GM19468 (cell line): ENCODE measurements around the gene AFF3.

ENCODE experiments used
- ATAC-seq: cut with Tn5 transposase; IDR thresholded peaks from one replicate; pipeline ENCODE4 v1.9.1; 2021; ENCODE audit warnings: mild to moderate bottlenecking, moderate library complexity, moderate number of reproducible peaks; ENCODE audit not compliant: unreplicated experiment; ENCODE audit errors: extremely low read depth

The AFF3 gene

DNA sequence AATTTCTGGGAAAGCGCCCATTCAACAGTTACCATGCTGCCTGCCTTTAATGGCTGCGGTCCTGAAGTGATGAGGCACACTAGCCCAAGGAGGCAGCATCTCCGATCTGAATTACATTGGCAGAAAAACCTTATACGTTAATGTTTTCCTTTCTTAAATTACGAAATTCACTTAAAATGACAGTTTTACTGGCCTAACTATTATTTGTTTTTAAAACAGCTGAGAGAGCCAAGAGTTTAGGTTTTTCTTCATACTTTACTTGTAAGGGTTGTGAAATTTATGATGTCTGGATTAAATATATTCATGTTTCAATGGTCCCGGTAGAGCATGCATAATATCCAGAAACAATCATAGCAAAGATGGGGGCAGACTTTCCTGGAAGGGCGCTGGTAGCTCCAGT, 537.4 kb downstream of the AFF3 start:
- ATAC-seq: no peak

DNA sequence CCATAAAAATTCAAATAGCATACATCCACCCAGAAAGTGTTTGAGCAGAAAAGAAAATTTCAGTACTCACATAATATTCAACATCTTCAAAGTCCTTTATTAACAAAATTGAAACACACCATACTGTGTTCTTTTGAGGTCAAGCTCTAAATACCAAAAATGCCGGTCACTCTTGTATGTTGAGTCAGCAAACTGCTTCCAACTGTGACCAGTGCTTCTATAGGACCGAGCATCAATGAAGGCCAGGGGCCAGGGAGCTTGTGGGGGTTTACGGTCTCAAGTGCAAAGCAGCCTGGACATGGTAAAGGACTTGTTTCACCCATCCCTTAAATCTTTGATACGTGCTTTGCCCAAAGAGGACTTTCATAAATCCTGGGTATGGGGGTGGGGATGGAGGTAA, 539.9 kb downstream of the AFF3 start:
- ATAC-seq: no peak

DNA sequence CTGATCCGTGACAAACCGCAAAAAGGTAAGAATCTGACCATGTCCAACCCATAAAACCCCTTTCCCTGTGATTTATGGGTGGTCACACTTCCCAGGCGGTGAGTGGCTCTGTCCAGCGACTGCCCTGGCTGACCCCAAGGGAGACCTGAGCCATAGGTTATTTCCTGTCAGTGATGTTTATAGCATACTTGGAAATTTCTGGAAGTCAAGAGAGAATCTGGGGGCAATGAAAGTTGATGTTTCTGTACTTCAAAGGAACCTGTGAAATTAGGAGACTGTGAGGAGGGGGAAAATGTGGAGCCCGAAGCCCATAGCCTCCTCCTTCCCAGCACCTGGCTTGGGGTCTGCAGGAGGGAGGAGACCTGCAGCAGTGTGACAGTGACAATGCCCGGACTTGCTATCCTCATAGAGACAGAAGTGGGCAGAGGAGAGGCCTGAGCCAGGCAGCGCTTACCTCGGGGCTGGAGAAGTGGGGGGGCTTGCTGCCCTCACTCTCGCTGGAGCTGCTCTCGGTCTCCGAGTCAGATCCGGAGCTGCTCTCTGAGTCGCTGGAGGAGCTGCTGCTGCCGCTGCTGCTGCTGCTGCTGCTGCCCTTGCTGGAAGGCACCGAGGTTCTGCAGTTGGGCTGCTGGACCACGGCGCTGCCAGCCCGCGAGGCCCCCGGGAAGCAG, 541.3 kb downstream of the AFF3 start:
- ATAC-seq: no peak

DNA sequence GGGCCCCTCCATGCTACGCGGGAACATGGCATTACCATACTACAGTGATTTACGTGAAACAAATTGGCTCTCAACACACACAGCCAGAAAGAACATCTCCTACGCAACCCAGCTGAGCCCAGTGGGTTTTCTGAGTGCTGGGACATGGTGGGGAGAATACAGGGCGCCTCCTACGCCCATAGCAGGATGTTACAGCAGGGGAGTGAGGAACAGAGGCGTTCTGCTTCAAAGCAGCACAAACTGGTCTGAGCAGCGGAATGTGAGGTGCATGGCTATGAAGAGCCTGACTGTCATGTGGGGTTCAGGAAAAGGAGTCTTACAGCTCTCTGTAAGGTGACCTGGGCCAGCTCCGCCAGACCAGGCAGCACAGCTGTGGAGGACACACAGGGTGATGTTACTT, 543.9 kb downstream of the AFF3 start:
- no peak for ATAC-seq

DNA sequence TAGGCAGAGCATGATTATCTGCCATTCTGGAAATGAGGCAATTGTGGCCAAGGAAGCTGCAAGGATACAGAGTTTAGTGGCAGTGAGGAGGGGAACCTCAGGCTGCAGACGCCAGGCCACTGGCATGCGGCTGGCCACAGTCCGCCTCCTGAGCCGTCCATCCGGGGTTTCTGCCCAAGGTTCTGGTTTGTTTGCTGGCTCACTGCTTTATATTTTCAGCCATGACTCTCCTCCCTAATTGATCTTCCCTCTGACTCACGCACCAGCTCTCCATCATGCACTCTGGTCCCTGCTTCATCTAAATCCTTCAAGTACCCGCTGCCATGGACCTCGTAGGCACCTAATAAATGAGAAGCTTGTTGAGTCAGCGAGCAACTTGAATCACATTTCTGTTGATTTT, 544.8 kb downstream of the AFF3 start:
- no peak for ATAC-seq

DNA sequence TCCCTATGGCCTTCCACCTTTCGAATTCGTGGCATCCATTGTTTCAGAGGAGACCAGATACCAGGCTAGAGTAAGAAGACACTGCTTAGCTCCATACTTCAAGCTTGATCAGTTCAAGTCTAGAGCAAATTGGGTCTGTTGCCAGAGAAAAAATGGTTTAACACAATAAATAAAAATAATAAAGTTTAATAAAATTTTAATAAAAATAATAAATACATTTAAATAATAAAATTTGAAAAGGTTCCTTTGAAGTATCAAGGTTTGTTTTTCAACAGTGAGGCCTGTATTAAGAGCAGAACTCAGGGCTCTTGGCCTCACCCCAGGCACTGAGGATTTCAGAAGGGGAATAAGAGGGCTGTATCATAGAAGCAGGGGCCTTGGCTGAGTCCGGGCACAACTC, 547.0 kb downstream of the AFF3 start:
- no peak for ATAC-seq

DNA sequence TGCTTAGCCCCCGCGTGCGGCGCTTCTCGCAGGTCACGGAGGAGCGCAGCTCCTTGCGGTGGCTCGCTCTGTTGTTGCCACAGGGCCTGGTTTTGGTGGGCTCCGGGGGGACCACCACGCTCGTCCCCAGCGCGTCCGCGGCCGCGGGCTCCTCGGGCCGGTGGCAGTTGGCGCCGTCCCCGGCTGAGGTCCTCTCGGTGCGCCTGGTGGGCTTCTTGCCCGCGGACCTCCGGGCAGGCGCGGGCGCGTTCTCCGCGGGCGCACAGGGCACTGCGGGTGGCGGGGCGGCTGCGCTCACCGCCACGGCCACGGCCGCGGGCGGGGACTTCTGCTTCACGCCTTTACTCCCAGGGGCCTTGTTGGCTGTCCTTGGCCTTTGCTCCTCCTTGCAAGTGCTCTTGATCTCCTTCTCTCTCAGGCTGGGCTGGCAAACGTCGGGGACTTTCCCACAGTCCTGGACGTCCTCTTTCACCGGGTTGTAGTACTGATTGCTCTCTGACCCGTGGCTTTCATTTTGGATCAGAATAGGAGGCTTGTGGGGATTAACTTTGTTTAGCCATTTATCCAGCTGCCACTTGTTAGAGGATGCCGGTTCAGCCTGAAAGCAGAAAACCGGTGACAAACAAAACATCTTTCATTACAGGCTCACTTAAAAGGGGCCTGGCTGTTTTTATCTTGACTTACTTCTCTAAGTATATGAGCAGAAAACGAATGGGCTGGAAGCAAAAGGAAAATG, 548.5 kb downstream of the AFF3 start:
- no peak for ATAC-seq

DNA sequence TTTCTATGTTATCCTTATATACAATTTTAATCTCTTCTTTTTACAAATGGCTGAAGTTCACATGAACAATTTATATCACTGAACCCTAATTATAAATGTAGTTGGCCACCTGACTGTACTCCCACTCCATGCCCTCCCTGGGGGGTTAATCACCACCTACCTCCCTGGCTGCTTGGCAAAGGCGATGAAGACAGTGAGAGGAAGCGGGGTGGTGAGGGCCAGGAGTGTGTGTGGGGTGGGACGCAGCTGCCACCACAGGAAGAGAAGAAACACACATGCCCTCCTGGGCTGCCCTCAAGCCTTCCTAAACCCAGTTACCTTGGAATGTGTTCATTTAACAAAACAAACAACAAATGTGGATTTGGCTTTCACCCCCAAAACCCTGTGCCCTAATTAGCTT, 565.6 kb downstream of the AFF3 start:
- ATAC-seq: no peak

DNA sequence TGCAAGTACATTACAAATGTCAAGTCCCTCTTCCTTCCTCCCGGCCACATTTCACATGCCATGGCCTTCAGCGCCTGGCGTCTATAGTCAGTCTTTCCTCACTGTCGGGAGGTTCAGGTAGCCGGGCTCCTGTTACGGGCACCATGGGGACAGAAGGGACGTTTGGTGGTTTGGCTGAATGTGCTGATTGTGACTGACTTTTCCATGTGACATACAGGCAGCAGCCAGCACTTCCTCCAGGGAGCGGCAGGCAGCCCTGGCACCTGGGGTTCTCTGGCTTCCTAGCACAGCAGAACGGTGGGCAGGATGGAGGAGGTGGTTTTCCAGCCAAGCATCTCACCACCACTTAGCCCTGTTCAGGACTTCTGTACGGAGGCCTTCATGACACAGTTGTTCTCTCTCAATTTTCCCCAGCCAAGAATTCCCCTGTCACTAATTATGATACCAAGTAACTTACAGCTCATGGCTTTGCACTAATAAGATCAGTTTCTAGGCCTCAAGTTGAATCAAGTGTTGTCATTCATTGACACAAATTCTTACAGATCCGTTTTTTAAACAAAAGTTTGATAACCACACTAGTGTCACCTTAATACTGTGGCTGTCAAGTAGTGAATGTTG, 568.6 kb downstream of the AFF3 start:
- ATAC-seq: no peak

DNA sequence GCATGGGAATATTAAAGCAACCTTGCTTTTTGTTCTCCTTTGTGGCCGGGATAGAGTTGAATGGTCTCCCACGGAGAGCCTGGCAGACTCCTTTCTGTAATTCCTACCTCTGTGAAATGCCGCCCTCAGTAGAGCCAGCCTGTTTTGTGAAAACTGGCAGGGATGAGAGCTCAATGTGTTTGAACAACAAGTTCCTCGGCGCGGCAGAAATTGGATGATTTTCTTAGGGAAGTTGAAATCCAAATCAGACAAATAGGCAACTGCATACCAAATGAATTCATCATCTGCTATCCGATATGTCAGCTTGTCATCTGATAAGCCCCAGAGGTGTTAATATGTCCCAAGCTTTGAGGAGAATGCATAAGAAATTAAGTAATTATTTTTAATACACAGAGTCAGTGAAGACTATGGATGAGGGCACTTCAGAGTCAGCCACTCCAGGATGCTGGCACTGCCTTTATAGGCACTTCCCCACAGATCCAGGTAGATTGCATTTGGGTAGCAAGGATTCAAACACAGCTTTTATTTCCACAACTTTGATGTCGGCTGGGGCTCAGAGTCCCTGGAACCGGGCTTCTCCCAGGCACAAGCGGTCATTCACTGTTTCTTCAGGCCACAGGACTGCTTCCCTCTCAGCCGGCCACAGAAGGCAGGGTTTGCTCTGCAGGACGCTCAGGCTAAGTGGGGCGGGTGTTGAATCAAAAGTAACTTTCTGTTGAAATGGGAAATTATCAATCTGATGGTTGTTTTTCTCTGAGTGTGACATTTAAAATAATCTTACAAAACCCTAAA, 569.8 kb downstream of the AFF3 start:
- no peak for ATAC-seq

DNA sequence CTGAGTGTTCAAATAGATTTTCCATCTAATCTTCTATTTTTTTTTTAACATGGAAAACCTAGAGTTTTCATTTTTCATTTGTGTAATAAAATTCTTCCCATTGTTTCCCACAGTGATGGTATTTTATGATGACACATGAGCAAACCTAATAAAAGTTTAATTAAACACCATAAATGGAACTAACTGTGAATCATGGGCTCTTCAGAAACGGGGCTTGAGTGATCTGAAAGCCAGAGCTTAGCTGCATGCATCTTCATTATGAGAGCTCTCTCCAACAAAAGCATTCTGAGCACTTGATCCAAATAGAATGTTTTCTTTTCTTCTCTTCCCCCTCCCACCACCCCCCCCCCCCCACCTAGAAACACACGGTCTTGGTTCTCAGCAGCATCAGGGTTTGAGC, 570.4 kb downstream of the AFF3 start:
- ATAC-seq: no peak

DNA sequence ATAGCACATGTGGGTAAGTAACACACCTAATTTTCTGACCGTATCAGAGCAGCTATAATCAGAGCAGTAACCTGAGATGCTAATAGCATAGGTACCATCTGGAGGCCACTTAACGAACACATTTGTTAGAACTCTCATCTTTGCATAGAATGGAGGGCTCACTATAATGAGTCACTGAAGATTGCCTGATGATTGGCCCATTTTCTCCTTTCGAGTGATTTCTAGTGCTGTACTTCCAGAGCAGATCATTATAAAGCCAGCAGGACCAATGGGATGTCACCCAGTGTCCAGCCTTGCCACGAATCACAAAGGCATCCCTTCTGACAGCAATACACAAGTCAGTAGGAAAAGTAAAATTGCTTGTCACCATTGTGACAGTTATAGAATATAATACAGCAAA, 570.9 kb downstream of the AFF3 start:
- ATAC-seq: no peak

DNA sequence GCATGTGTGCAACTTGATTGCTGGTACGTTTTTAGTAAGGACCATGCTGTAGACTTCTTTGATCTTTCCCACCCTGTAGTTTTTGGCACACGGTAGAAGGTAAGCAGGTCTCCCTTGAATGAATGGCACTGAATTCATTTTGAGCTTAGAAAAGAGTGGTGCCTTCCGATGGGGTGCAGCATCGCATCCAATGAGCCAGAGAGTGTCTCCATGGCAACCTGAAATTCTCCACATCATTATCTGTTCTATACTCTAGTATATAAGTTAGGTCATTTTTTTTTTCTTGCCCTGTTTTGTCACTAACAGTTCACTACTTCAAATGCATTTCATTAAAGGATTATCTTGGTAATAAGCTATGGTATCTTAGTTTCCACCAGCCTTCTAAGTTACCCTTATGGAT, 571.4 kb downstream of the AFF3 start:
- no peak for ATAC-seq

DNA sequence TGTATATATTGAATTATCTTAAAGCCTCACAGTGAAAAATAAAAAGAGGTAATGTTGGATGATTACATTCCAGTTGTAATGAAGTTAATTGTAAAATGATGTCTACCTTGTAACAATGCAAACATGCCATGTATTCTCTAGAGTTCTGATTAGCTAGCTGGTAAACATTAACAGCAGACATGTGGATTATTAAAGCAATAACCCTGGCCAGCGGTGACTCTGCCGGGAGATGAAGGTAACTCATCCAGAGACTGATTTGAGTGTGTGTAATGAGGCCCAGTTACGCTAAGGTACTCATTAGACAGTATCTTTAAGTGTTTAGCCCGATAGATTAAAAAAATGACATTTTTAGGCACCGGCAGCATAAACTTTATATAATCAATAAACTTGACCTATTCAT, 573.0 kb downstream of the AFF3 start:
- no peak for ATAC-seq

DNA sequence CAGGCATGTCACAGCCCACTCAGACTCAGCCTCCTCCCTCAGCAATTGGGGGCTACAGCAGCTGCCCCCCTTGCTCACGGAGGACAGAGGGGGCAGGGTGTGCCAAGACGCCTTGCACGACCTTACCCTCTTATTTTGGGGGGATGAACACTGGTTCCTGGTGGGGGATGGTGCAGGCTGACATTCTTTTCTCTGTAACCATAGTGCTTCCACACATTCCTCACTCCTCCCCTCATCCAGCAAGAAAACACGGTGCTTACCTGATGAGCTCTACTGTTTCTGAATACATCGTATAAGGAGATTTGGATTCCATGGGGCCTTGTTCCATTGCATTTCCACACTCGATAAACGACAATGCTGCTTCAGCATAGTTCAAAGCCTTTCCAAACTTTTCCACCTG, 577.2 kb downstream of the AFF3 start:
- no peak for ATAC-seq

DNA sequence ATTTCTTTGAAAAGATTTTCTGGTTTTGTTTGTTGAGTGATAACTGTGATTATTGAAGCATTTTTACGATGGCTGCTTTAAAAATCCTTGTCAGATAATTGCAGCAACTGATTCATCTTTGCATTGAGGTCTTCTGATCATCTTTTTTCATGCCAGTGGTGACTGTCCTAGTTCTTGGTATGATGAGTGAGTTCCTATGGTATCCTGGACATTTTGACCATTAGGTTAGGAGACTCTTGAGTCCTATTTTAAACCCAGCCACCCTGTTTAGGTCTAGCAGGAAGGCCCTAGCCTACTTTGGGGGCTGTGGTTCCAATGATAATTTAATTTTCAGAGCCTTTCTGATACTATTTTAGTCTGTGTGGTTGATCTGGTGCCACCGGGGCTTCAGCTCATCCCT, 579.9 kb downstream of the AFF3 start:
- ATAC-seq: no peak

DNA sequence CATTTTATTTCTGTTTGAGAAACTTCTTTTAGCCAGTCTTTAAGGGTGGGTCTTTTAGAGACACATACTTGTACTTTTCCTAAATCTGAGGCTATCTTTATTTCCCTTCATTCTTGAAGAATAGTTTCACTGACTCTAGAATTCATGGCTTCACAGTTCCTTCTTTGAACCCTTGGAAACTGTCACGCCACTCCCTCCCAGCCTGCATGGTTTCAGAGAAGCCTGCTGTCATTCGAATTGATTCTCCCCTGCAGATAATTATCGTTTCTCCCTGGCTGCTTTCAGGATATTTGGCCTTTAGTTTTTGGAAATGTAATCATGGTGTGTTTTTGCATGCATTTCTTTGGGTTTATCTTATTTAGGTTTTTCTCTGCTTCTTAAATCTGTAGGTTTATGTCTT, 580.6 kb downstream of the AFF3 start:
- ATAC-seq: no peak

DNA sequence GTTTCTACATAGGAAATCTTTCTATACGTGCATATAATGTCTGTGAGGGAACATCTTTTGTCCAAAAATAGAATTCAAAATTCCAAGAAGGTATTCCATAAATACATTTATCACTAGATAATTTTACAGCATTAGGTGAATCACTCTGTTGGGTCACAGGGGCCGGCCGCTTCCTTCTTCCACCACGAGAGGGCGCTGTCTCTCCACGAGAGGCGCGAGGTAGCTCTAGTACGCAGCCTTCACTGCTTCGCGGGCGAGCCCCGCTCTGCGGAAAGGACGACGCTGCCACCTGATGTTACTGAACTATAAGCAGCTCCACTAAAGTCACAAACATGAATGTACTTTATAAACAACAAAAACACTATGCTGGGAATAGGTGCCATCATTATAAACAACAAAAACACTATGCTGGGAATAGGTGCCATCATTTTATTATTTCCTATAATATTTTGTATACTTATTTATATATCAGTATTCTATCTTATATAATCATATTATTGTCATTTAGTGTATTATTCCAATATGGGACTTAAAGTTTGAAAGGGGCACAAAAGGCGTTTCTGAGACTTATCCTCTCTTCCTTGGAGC, 583.2 kb downstream of the AFF3 start:
- no peak for ATAC-seq

DNA sequence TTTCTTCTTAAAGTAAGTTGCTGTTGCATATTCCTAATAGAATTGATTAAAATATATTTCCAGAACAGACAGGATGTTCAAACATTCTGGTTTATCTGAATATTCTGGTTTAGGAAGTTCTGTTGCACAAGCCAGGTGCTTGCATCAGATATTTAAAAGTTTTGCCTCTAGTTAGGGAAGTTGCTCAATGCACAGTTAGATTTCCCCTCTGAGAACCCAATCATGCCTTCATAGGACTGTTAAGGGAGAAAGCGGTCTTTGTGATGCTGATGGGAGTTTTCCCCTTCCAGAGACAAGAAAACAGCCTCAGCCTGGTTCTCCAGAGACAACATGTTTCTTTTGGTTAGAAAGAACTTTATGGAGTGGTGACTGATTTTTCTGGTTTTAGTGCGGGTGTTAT, 587.0 kb downstream of the AFF3 start:
- ATAC-seq: no peak

DNA sequence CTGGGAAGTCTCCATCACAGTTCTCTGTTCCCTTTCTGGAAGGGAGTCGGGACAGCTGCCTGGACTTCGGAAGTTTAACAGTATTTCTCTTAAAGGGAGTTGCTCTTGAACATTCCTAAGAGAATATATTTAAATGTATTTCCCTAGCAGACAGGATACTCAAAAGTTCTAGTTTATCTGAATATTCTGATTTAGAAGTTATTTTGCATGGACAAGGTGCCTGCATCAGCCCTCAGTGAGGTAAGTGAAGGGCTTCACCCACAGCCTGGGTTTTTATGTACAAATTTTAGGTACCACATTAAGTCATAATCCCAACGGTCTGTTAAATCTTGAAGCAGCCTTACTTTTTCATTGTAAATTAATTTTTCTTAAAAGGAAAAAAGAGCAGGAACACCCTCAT, 587.5 kb downstream of the AFF3 start:
- no peak for ATAC-seq

DNA sequence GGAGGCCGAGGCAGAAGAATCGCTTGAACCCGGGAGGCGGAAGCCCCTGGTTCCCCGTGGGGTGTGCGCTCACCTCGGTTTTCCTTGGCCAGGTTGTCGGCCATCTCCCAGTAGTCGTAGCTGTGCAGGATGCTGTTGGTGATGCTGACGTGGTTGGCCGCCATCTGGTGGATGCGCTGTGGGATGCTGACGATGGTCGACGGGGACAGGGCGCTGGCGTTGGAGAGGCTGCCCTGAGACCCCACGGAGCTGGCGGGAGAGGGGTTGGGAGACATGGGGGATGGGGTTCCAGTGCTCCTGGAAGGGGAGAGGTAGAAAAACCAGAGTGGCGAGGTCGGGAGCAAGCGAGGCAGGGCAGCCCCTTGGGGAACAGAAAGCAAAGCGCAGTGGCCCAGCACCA, 588.2 kb downstream of the AFF3 start:
- ATAC-seq: no peak
